Right renal pelvis (tissue), 4 donors: ENCODE measurements around the gene C11orf54. TPM values are rescaled to one million over a fixed set of nuclear protein-coding genes. Genes with fewer than 3 reads are reported as not detected.

Experiments
- DNase-seq, 4 donors: peaks; one replicate each; pipeline ENCODE4 v3.0.0-alpha.2; 2013; ENCODE audit warnings: low read depth in 4 of 4, low spot score in 3 of 4, missing footprints in 1 of 4
- polyA plus RNA-seq, 4 donors: library from polyadenylated mRNA; unstranded; fragments of 120-200 nt; gene quantifications; one replicate each; pipeline ENCODE4 v1.2.1, GENCODE V29; 2013; ENCODE audit not compliant: insufficient read length in 4 of 4

C11orf54 gene
- polyA plus RNA-seq: 100 to 1,000 TPM; 193 to 253 (median 208) TPM

GRCh38 chr11:93741094-93741881 lies at the start of gene C11orf54, which contains the start of gene TAF1D:
C11orf54 (plus strand) TSS chr11:93741672; CDS start chr11:93747394, 5,722 bp downstream.
TAF1D (minus strand) TSS chr11:93741495; CDS start chr11:93739304, 2,191 bp downstream.
- DNase-seq: peak; percentile 98 to 99 (median 98)

GRCh38 chr11:93694109-93694508 lies 47.4 kb upstream of the C11orf54 start:
- no peak for DNase-seq

- no peak for DNase-seq
Observed at GRCh38 chr11:93694557-93694956, 46.9 kb upstream of the C11orf54 start.

GRCh38 chr11:93697611-93698010 lies 43.9 kb upstream of the C11orf54 start:
- no peak for DNase-seq

GRCh38 chr11:93700830-93701229 lies 40.6 kb upstream of the C11orf54 start:
- no peak for DNase-seq

GRCh38 chr11:93704237-93704636 lies 37.2 kb upstream of the C11orf54 start:
- DNase-seq: no peak

GRCh38 chr11:93710239-93710638 lies 31.2 kb upstream of the C11orf54 start:
- no peak for DNase-seq

GRCh38 chr11:93712678-93713077 lies 28.8 kb upstream of the C11orf54 start:
- no peak for DNase-seq

GRCh38 chr11:93715797-93716396 lies 25.6 kb upstream of the C11orf54 start:
- DNase-seq: no peak

- DNase-seq: no peak
Observed at GRCh38 chr11:93717501-93717900, 24.0 kb upstream of the C11orf54 start.

GRCh38 chr11:93718057-93718563 lies 23.4 kb upstream of the C11orf54 start:
- DNase-seq: no peak

GRCh38 chr11:93719310-93719709 lies 22.2 kb upstream of the C11orf54 start:
- no peak for DNase-seq

GRCh38 chr11:93720522-93720921 lies 20.9 kb upstream of the C11orf54 start:
- no peak for DNase-seq

GRCh38 chr11:93724089-93724488 lies 17.4 kb upstream of the C11orf54 start:
- no peak for DNase-seq

- no peak for DNase-seq
Observed at GRCh38 chr11:93727985-93728791, 13.3 kb upstream of the C11orf54 start.

GRCh38 chr11:93728792-93729128 lies 12.7 kb upstream of the C11orf54 start:
- no peak for DNase-seq

- no peak for DNase-seq
Observed at GRCh38 chr11:93729129-93729616, 12.3 kb upstream of the C11orf54 start.

GRCh38 chr11:93730108-93731107 lies 11.1 kb upstream of the C11orf54 start:
- DNase-seq: no peak

- no peak for DNase-seq
Observed at GRCh38 chr11:93732237-93732892, 9.1 kb upstream of the C11orf54 start.
